Testis (tissue), 2 donors: Measurements from ENCODE around the gene TBC1D1.

ENCODE experiments used
- CTCF ChIP-seq, 3 experiments: fragments of 450-650 bp in 2 of 3; fragments of 200-600 bp in 1 of 3; sonication (generic) in 1 of 3; IDR thresholded peaks; one replicate each; pipeline ENCODE4 v1.5.1; 2016 to 2019; ENCODE audit warnings: antibody characterized with exemption in 3 of 3, mild to moderate bottlenecking in 2 of 3, moderate library complexity in 1 of 3
- POLR2A ChIP-seq: fragments of 450-650 bp; IDR thresholded peaks from one replicate; pipeline ENCODE4 v1.6.1; 2017; ENCODE audit warnings: antibody characterized with exemption, mild to moderate bottlenecking, moderate library complexity

GRCh38 chr4:37909332-37910090, 18.6 kb downstream of the TBC1D1 start:
- TF ChIP-seq CTCF (IDR thresholded peaks at IDR 0.05) (no peak), POLR2A (no peak)
